SK-N-SH treated with all-trans-retinoic acid at 6 μM for 48 hours (cell line): ENCODE data around the gene AMMECR1.

Experiments used
- ATAC-seq: fragments of 200-7000 bp; cut with Tn5 transposase; 3 replicates; pipeline ENCODE4 v1.9.1; 2020; ENCODE audit warnings: mild to moderate bottlenecking, moderate library complexity
- ARNTL ChIP-seq: fragments of 450-650 bp; formaldehyde crosslinking; IDR thresholded peaks from 2 replicates; pipeline ENCODE4 v1.5.0; 2020; ENCODE audit warnings: low read depth, mild to moderate bottlenecking, moderate library complexity, borderline replicate concordance
- BACH2 ChIP-seq: fragments of 250-450 bp; sonication (Bioruptor Pico); IDR thresholded peaks from 2 replicates; pipeline ENCODE4 v1.9.0; 2021; ENCODE audit warnings: mild to moderate bottlenecking, borderline replicate concordance
- CSDC2 ChIP-seq: fragments of 250-450 bp; sonication (Bioruptor Pico); IDR thresholded peaks from 2 replicates; pipeline ENCODE4 v1.5.0; 2020; ENCODE audit warnings: mild to moderate bottlenecking, moderate library complexity
- ESRRG ChIP-seq: fragments of 250-450 bp; sonication (Bioruptor Pico); IDR thresholded peaks from 2 replicates; pipeline ENCODE4 v1.6.1; 2021; ENCODE audit warnings: mild to moderate bottlenecking
- GLIS3 ChIP-seq: fragments of 250-450 bp; sonication (Bioruptor Pico); IDR thresholded peaks from 2 replicates; pipeline ENCODE4 v1.5.0; 2020; ENCODE audit warnings: mild to moderate bottlenecking, moderate library complexity
- ISL1 ChIP-seq: fragments of 250-450 bp; sonication (Bioruptor Pico); IDR thresholded peaks from 2 replicates; pipeline ENCODE4 v2.1.2; 2022; ENCODE audit warnings: mild to moderate bottlenecking, moderate library complexity
- OSR1 ChIP-seq: fragments of 250-450 bp; sonication (Bioruptor Pico); IDR thresholded peaks from 2 replicates; pipeline ENCODE4 v1.8.0; 2022; ENCODE audit warnings: moderate library complexity, mild to moderate bottlenecking, inconsistent platforms
- PPARA ChIP-seq: fragments of 250-450 bp; sonication (Bioruptor Pico); IDR thresholded peaks from 2 replicates; pipeline ENCODE4 v1.5.0; 2020; ENCODE audit warnings: mild to moderate bottlenecking, borderline replicate concordance
- RARB ChIP-seq: fragments of 250-450 bp; sonication (Bioruptor Pico); IDR thresholded peaks from 2 replicates; pipeline ENCODE4 v1.8.0; 2021; ENCODE audit warnings: mild to moderate bottlenecking, moderate library complexity
- SNAI2 ChIP-seq: fragments of 250-450 bp; sonication (Bioruptor Pico); IDR thresholded peaks from 2 replicates; pipeline ENCODE4 v1.5.0; 2020; ENCODE audit warnings: mild to moderate bottlenecking, moderate library complexity
- TCF4 ChIP-seq: fragments of 250-450 bp; sonication (Bioruptor Pico); IDR thresholded peaks from 2 replicates; pipeline ENCODE4 v1.8.0; 2021; ENCODE audit warnings: mild to moderate bottlenecking, moderate library complexity, borderline replicate concordance
- TOX ChIP-seq: fragments of 250-450 bp; sonication (Bioruptor Pico); IDR thresholded peaks from 2 replicates; pipeline ENCODE4 v1.8.0; 2021; ENCODE audit warnings: mild to moderate bottlenecking, moderate library complexity, borderline replicate concordance
- ZC3H10 ChIP-seq: fragments of 250-450 bp; sonication (Bioruptor Pico); IDR thresholded peaks from 2 replicates; pipeline ENCODE4 v1.5.1; 2021; ENCODE audit warnings: mild to moderate bottlenecking, moderate library complexity
- ZFP3 ChIP-seq: fragments of 250-450 bp; sonication (Bioruptor Pico); IDR thresholded peaks from 2 replicates; pipeline ENCODE4 v1.5.0; 2020; ENCODE audit warnings: mild to moderate bottlenecking, moderate library complexity
- ZFP30 ChIP-seq: fragments of 450-650 bp; formaldehyde crosslinking; IDR thresholded peaks from 2 replicates; pipeline ENCODE4 v1.5.0; 2022; ENCODE audit warnings: mild to moderate bottlenecking, moderate library complexity
- ZNF565 ChIP-seq: fragments of 450-650 bp; formaldehyde crosslinking; conservative IDR thresholded peaks from 2 replicates; pipeline ENCODE4 v1.5.0; 2020; ENCODE audit warnings: low read depth, mild to moderate bottlenecking, moderate library complexity
- ZNF70 ChIP-seq: fragments of 450-650 bp; formaldehyde crosslinking; IDR thresholded peaks from 2 replicates; pipeline ENCODE4 v1.5.0; 2020; ENCODE audit warnings: mild to moderate bottlenecking, moderate library complexity
- ZNF8 ChIP-seq: fragments of 450-650 bp; formaldehyde crosslinking; IDR thresholded peaks from 2 replicates; pipeline ENCODE4 v1.5.0; 2020; ENCODE audit warnings: mild to moderate bottlenecking, moderate library complexity
- TF ChIP-seq, protein P1 (sequence below): fragments of 250-450 bp; sonication (Bioruptor Pico); IDR thresholded peaks from 2 replicates; pipeline ENCODE4 v1.5.1; 2020; ENCODE audit warnings: low read depth, mild to moderate bottlenecking, moderate library complexity
- TF ChIP-seq, protein P2 (sequence below): fragments of 250-450 bp; sonication (Bioruptor Pico); IDR thresholded peaks from 2 replicates; pipeline ENCODE4 v1.8.0; 2021; ENCODE audit warnings: low read depth, mild to moderate bottlenecking, moderate library complexity, borderline replicate concordance
- TF ChIP-seq, protein P3 (sequence below): fragments of 250-450 bp; sonication (Bioruptor Pico); IDR thresholded peaks from 2 replicates; pipeline ENCODE4 v1.5.0; 2020; ENCODE audit warnings: mild to moderate bottlenecking, moderate library complexity
- TF ChIP-seq, protein P4 (sequence below): fragments of 250-450 bp; sonication (Bioruptor Pico); IDR thresholded peaks from 2 replicates; pipeline ENCODE4 v1.8.0; 2020; ENCODE audit warnings: mild to moderate bottlenecking, moderate library complexity, borderline replicate concordance
- TF ChIP-seq, protein P5 (sequence below): fragments of 250-450 bp; sonication (Bioruptor Pico); IDR thresholded peaks from 2 replicates; pipeline ENCODE4 v1.5.1; 2021; ENCODE audit warnings: mild to moderate bottlenecking, moderate library complexity

The AMMECR1 gene

DNA sequence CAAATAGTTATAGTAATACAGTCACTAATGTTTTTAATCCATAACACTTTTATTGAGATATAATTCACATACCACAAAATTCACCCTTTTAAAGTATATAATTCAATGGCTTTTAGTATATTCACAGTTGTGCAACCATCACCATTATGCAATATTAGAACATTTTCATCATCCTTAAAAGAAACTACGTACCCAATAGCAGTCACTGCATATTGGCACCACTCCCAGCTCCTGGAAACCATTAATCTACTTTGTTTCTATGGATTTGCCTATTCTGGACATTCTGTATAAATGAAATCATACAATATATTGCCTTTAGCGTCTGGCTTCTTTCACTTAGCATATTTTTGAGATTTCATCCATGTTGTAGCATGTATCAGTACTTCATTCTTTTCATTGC lies 99.3 kb downstream of the AMMECR1 start:
- TF ChIP-seq ISL1 (CRISPR knock-in tag) (no peak), ZFP3 (no peak), ARNTL (no peak), ZNF8 (CRISPR knock-in tag) (no peak)
- ATAC-seq = no peak

DNA sequence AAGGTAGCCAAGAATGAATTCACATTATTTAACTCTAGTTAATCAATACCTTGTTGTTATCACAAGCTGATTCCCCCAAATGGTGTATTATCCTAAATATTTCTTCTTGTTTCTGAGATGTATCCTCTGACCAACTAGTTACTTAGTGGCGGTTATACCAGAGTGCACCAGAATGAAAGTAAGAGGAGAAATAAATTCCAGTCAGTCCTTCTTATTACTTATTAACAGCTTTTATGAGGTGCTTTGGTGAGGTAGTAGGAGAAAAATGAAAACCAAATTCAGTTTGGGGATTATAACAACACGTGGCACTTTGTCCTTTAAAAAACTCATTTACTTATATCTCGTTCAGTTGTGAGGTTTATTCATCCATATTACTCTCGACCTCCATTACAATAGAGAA lies 101.9 kb downstream of the AMMECR1 start:
- no peak for TF ChIP-seq TOX (CRISPR knock-in tag)
- TF ChIP-seq ZFP30 = no peak
- no peak for TF ChIP-seq ARNTL
- no peak for TF ChIP-seq CSDC2 (CRISPR knock-in tag)
- no peak for TF ChIP-seq ZNF8 (CRISPR knock-in tag)
- TF ChIP-seq, protein P1, sequence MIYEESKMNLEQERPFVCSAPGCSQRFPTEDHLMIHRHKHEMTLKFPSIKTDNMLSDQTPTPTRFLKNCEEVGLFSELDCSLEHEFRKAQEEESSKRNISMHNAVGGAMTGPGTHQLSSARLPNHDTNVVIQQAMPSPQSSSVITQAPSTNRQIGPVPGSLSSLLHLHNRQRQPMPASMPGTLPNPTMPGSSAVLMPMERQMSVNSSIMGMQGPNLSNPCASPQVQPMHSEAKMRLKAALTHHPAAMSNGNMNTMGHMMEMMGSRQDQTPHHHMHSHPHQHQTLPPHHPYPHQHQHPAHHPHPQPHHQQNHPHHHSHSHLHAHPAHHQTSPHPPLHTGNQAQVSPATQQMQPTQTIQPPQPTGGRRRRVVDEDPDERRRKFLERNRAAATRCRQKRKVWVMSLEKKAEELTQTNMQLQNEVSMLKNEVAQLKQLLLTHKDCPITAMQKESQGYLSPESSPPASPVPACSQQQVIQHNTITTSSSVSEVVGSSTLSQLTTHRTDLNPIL (CRISPR knock-in tag) = no peak
- TF ChIP-seq ESRRG (CRISPR knock-in tag) = no peak
- TF ChIP-seq OSR1 (CRISPR knock-in tag) = no peak
- TF ChIP-seq, protein P2, sequence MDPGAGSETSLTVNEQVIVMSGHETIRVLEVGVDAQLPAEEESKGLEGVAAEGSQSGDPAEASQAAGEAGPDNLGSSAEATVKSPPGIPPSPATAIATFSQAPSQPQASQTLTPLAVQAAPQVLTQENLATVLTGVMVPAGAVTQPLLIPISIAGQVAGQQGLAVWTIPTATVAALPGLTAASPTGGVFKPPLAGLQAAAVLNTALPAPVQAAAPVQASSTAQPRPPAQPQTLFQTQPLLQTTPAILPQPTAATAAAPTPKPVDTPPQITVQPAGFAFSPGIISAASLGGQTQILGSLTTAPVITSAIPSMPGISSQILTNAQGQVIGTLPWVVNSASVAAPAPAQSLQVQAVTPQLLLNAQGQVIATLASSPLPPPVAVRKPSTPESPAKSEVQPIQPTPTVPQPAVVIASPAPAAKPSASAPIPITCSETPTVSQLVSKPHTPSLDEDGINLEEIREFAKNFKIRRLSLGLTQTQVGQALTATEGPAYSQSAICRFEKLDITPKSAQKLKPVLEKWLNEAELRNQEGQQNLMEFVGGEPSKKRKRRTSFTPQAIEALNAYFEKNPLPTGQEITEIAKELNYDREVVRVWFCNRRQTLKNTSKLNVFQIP (CRISPR knock-in tag) = no peak
- no peak for TF ChIP-seq ZC3H10
- no peak for TF ChIP-seq ZNF565 (CRISPR knock-in tag)
- no peak for TF ChIP-seq BACH2 (CRISPR knock-in tag)
- no peak for TF ChIP-seq RARB (CRISPR knock-in tag)
- TF ChIP-seq TCF4 (CRISPR knock-in tag) = no peak
- no peak for TF ChIP-seq ISL1 (CRISPR knock-in tag)
- TF ChIP-seq, all 23 proteins: peak for 0
- ATAC-seq = no peak

DNA sequence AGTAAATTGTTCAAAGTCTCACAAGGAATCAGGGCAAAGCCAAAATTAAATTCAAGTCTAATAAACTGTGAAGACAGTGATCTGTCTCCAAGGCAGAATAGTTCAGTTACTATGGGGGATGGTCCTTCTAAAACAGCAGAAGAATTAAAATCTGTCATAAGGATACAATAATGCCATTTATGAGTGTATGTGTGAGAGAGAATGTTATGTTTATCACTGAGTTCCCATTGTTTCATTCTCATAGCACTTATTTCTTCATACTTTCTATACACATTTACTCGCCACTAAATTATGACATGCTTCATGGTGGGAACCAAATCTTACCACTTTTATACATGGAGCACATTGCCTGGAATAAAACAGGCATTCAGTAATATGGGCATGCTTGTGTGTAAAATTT lies 102.5 kb downstream of the AMMECR1 start:
- TF ChIP-seq OSR1 (CRISPR knock-in tag) = no peak
- TF ChIP-seq, protein P3, sequence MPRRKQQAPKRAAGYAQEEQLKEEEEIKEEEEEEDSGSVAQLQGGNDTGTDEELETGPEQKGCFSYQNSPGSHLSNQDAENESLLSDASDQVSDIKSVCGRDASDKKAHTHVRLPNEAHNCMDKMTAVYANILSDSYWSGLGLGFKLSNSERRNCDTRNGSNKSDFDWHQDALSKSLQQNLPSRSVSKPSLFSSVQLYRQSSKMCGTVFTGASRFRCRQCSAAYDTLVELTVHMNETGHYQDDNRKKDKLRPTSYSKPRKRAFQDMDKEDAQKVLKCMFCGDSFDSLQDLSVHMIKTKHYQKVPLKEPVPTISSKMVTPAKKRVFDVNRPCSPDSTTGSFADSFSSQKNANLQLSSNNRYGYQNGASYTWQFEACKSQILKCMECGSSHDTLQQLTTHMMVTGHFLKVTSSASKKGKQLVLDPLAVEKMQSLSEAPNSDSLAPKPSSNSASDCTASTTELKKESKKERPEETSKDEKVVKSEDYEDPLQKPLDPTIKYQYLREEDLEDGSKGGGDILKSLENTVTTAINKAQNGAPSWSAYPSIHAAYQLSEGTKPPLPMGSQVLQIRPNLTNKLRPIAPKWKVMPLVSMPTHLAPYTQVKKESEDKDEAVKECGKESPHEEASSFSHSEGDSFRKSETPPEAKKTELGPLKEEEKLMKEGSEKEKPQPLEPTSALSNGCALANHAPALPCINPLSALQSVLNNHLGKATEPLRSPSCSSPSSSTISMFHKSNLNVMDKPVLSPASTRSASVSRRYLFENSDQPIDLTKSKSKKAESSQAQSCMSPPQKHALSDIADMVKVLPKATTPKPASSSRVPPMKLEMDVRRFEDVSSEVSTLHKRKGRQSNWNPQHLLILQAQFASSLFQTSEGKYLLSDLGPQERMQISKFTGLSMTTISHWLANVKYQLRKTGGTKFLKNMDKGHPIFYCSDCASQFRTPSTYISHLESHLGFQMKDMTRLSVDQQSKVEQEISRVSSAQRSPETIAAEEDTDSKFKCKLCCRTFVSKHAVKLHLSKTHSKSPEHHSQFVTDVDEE (CRISPR knock-in tag) = no peak
- TF ChIP-seq ZNF70 = no peak
- no peak for TF ChIP-seq TCF4 (CRISPR knock-in tag)
- no peak for ATAC-seq

DNA sequence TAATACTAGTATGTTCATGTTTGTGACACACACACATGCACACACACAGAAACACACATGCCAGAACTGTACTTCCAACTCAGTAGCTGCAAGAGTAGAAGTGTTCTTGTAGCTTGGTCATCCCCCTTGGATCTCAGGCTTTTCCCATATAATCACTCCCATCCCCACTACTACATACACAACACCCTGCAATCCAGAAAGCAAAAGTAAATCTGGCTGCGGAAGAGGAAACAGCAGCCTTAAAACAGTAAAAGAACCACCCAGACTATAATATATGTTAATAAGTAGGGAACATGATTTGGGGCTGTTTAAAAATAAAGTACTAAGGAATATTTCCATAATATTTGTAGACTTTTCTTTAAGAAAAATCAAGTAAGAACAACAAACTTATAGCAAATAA lies 103.2 kb downstream of the AMMECR1 start:
- TF ChIP-seq TCF4 (CRISPR knock-in tag) = no peak
- TF ChIP-seq ZC3H10 = no peak
- TF ChIP-seq BACH2 (CRISPR knock-in tag) = no peak
- TF ChIP-seq, protein P4, sequence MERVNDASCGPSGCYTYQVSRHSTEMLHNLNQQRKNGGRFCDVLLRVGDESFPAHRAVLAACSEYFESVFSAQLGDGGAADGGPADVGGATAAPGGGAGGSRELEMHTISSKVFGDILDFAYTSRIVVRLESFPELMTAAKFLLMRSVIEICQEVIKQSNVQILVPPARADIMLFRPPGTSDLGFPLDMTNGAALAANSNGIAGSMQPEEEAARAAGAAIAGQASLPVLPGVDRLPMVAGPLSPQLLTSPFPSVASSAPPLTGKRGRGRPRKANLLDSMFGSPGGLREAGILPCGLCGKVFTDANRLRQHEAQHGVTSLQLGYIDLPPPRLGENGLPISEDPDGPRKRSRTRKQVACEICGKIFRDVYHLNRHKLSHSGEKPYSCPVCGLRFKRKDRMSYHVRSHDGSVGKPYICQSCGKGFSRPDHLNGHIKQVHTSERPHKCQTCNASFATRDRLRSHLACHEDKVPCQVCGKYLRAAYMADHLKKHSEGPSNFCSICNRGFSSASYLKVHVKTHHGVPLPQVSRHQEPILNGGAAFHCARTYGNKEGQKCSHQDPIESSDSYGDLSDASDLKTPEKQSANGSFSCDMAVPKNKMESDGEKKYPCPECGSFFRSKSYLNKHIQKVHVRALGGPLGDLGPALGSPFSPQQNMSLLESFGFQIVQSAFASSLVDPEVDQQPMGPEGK = no peak
- no peak for TF ChIP-seq CSDC2 (CRISPR knock-in tag)
- TF ChIP-seq, protein P5, sequence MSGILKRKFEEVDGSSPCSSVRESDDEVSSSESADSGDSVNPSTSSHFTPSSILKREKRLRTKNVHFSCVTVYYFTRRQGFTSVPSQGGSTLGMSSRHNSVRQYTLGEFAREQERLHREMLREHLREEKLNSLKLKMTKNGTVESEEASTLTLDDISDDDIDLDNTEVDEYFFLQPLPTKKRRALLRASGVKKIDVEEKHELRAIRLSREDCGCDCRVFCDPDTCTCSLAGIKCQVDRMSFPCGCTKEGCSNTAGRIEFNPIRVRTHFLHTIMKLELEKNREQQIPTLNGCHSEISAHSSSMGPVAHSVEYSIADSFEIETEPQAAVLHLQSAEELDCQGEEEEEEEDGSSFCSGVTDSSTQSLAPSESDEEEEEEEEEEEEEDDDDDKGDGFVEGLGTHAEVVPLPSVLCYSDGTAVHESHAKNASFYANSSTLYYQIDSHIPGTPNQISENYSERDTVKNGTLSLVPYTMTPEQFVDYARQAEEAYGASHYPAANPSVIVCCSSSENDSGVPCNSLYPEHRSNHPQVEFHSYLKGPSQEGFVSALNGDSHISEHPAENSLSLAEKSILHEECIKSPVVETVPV = no peak
- no peak for TF ChIP-seq RARB (CRISPR knock-in tag)
- no peak for TF ChIP-seq PPARA (CRISPR knock-in tag)
- TF ChIP-seq ESRRG (CRISPR knock-in tag) = no peak
- no peak for TF ChIP-seq SNAI2 (CRISPR knock-in tag)
- TF ChIP-seq GLIS3 (CRISPR knock-in tag) = no peak
- no peak for TF ChIP-seq ZNF70
- TF ChIP-seq ARNTL = no peak
- TF ChIP-seq, protein P2 (CRISPR knock-in tag) = no peak
- TF ChIP-seq, protein P1 (CRISPR knock-in tag) = no peak
- TF ChIP-seq ISL1 (CRISPR knock-in tag) = no peak
- TF ChIP-seq ZFP30 = no peak
- no peak for TF ChIP-seq ZFP3
- no peak for TF ChIP-seq ZNF565 (CRISPR knock-in tag)
- no peak for ATAC-seq
